ENCODE measurements around the gene VAMP2. TPM values are rescaled to one million over a fixed set of nuclear protein-coding genes. Genes with fewer than 3 reads are reported as not detected.

VAMP2 gene
- total RNA-seq, 1 experiment from 2014 or later = 5.0 TPM

GRCh38 chr17:8158267-8159031, 4.3 kb downstream of the VAMP2 start:
- no TSS peak for BruUV-seq (replicated peaks)
- CTCF ChIA-PET = interaction anchor here (0.6 kb wide), 1 partner anchor 61 kb away, joined by 4 read pairs; no protein-coding TSS in a partner anchor
- TF ChIP-seq CTCF (conservative IDR thresholded peaks at IDR 0.05; ENCODE audit: low read depth, low read length) (peak; percentile 73), EZH2 (IDR thresholded peaks at IDR 0.05; ENCODE audit: low read length, unreplicated experiment) (no peak), EZH2phosphoT487 (IDR thresholded peaks at IDR 0.05; ENCODE audit: borderline replicate concordance, low read length) (no peak)

GRCh38 chr17:8156246-8156992, 6.3 kb downstream of the VAMP2 start:
- Histone ChIP-seq H3K4me3 (ENCODE audit: low read length) (peak overlapping the region; percentile 93), H3K9me3 (ENCODE audit: low read length) (no peaks in the 10 kb centered on the region), H3F3A (ENCODE audit: low read length, unreplicated experiment) (no peaks in the 10 kb centered on the region), H3K9me2 (replicated peaks; ENCODE audit: low read length) (no peaks in the 10 kb centered on the region), H3K9ac (ENCODE audit: low read length) (peak overlapping the region; percentile 88), H2AFZ (ENCODE audit: low read length) (peak overlapping the region; percentile 68), H3K4me1 (ENCODE audit: insufficient read depth, low read length) (peaks cover 42% of the 10 kb centered on the region), H3K4me2 (ENCODE audit: low read length) (peak overlapping the region; percentile 90), H4K20me1 (ENCODE audit: low read length) (peaks cover 12% of the 10 kb centered on the region; the same call in 1 of the 2 replicates), H3K36me3 (ENCODE audit: low read depth, low read length) (no peaks in the 10 kb centered on the region; the same call in 1 of the 2 replicates), H3K79me2 (ENCODE audit: low read length) (peaks cover 36% of the 10 kb centered on the region), H3K27ac (ENCODE audit: low read length) (peak overlapping the region; percentile 77), H3K27me3 (ENCODE audit: low read length) (no peaks in the 10 kb centered on the region)
- DNase-seq (peak; percentile 99), ATAC-seq (peak; percentile 65)
- BruUV-seq (replicated peaks) = no TSS peak
- CTCF ChIA-PET = no interaction called here
- intact Hi-C loops (cut with micrococcal nuclease) = loop anchor here (1.0 kb wide), 2 partner anchors 18 to 36 kb away; no protein-coding TSS in a partner anchor
- POLR2A ChIA-PET (ENCODE audit: unreplicated experiment) = interaction anchor here (0.6 to 1.0 kb wide), 2 partner anchors 17 to 273 kb away, joined by 3 to 5 read pairs; no protein-coding TSS in a partner anchor
- TF ChIP-seq EZH2 (IDR thresholded peaks at IDR 0.05; ENCODE audit: low read length, unreplicated experiment) (no peak), EZH2phosphoT487 (IDR thresholded peaks at IDR 0.05; ENCODE audit: borderline replicate concordance, low read length) (no peak), CTCF (conservative IDR thresholded peaks at IDR 0.05; ENCODE audit: low read depth, low read length) (no peak)

More at GRCh38 chr17:8158267-8159031, 4.3 kb downstream of the VAMP2 start:
- Histone ChIP-seq H3K9me3 (ENCODE audit: low read length) (no peaks in the 10 kb centered on the region), H3K79me2 (ENCODE audit: low read length) (peaks cover 42% of the 10 kb centered on the region), H3F3A (ENCODE audit: low read length, unreplicated experiment) (no peaks in the 10 kb centered on the region), H2AFZ (ENCODE audit: low read length) (no peak overlapping the region), H3K4me2 (ENCODE audit: low read length) (no peak overlapping the region), H3K27me3 (ENCODE audit: low read length) (no peaks in the 10 kb centered on the region), H3K36me3 (ENCODE audit: low read depth, low read length) (no peaks in the 10 kb centered on the region; the same call in 1 of the 2 replicates), H3K9me2 (replicated peaks; ENCODE audit: low read length) (no peaks in the 10 kb centered on the region), H4K20me1 (ENCODE audit: low read length) (peaks cover 15% of the 10 kb centered on the region; the same call in 1 of the 2 replicates), H3K4me1 (ENCODE audit: insufficient read depth, low read length) (peaks cover 41% of the 10 kb centered on the region), H3K9ac (ENCODE audit: low read length) (no peak overlapping the region), H3K4me3 (ENCODE audit: low read length) (no peak overlapping the region), H3K27ac (ENCODE audit: low read length) (no peak overlapping the region)
- intact Hi-C loops (cut with micrococcal nuclease) = no loop called here
- DNase-seq (peak; percentile 88), ATAC-seq (peak; percentile 17; the same call in 1 of the 2 replicates)
- POLR2A ChIA-PET (ENCODE audit: unreplicated experiment) = no interaction called here

Data from PC-3 (cell line).